ENCODE measurements around the gene DAB1.

DAB1 gene

GRCh38 chr1:57065442-57065841 is 358.4 kb downstream of the DAB1 start:
- H3K4me1 ChIP-seq (ENCODE audit: control insufficient read depth, insufficient read depth, low read length), result no peaks in the 10 kb centered on the region
- no peak overlapping the region for H3K4me3 ChIP-seq (ENCODE audit: low read depth, low read length)
- no peak overlapping the region for H3K27ac ChIP-seq (ENCODE audit: extremely low read depth, low read depth, low read length)
- H3K36me3 ChIP-seq (ENCODE audit: control insufficient read depth in 2 of 2, insufficient read depth in 1 of 2, low read length in 2 of 2), result no peaks in the 10 kb centered on the region
- ChIA-PET CTCF (no interaction called here), POLR2A (no interaction called here)
- H3K9me3 ChIP-seq (ENCODE audit: control insufficient read depth, insufficient read depth, low read depth, low read length), result no peaks in the 10 kb centered on the region
- no peak for TF ChIP-seq BCL11B (tag by site-specific recombination; IDR thresholded peaks at IDR 0.05; ENCODE audit: low read depth)
- TF ChIP-seq ZNF639 (tag by site-specific recombination; IDR thresholded peaks at IDR 0.05), result no peak
- no peak for TF ChIP-seq KLF8 (tag by site-specific recombination; IDR thresholded peaks at IDR 0.05)
- no peak for TF ChIP-seq ZNF449 (tag by site-specific recombination; IDR thresholded peaks at IDR 0.05)
- TF ChIP-seq ZNF132 (tag by site-specific recombination; IDR thresholded peaks at IDR 0.05; ENCODE audit: borderline replicate concordance), result no peak
- TF ChIP-seq ZNF707 (tag by site-specific recombination; IDR thresholded peaks at IDR 0.05), result no peak
- no peak for TF ChIP-seq ZNF501 (tag by site-specific recombination; IDR thresholded peaks at IDR 0.05)
- TF ChIP-seq ZNF776 (tag by site-specific recombination; IDR thresholded peaks at IDR 0.05; ENCODE audit: borderline replicate concordance), result no peak
- no peak for TF ChIP-seq SCRT2 (tag by site-specific recombination; IDR thresholded peaks at IDR 0.05)
- no peak for TF ChIP-seq ZNF624 (tag by site-specific recombination; IDR thresholded peaks at IDR 0.05)

GRCh38 chr1:57064379-57065140 is 359.3 kb downstream of the DAB1 start:
- Histone ChIP-seq H3K9me3 (ENCODE audit: control insufficient read depth, insufficient read depth, low read depth, low read length) (no peaks in the 10 kb centered on the region), H3K36me3 (ENCODE audit: control insufficient read depth in 2 of 2, insufficient read depth in 1 of 2, low read length in 2 of 2) (no peaks in the 10 kb centered on the region), H3K4me3 (ENCODE audit: low read depth, low read length) (no peak overlapping the region), H3K27ac (ENCODE audit: extremely low read depth, low read depth, low read length) (no peak overlapping the region), H3K4me1 (ENCODE audit: control insufficient read depth, insufficient read depth, low read length) (no peaks in the 10 kb centered on the region)
- TF ChIP-seq ZFP41 (tag by site-specific recombination; IDR thresholded peaks at IDR 0.05; ENCODE audit: borderline replicate concordance) (no peak), ZFP37 (tag by site-specific recombination; IDR thresholded peaks at IDR 0.05) (no peak), ZBTB8A (tag by site-specific recombination; IDR thresholded peaks at IDR 0.05) (no peak), ZNF701 (tag by site-specific recombination; IDR thresholded peaks at IDR 0.05) (no peak), ZNF585B (tag by site-specific recombination; IDR thresholded peaks at IDR 0.05) (no peak), INSM2 (tag by site-specific recombination; IDR thresholded peaks at IDR 0.05) (no peak), ZEB2 (tag by site-specific recombination; IDR thresholded peaks at IDR 0.05) (no peak), OSR2 (tag by site-specific recombination; IDR thresholded peaks at IDR 0.05) (no peak), ZNF211 (tag by site-specific recombination; IDR thresholded peaks at IDR 0.05; ENCODE audit: low read depth) (no peak), ZNF664 (tag by site-specific recombination; IDR thresholded peaks at IDR 0.05) (no peak), GLIS2 (tag by site-specific recombination; IDR thresholded peaks at IDR 0.05) (no peak)
- ChIA-PET CTCF (interaction anchor here (1.5 kb wide), 1 partner anchor 9 kb away, joined by 5 read pairs; no protein-coding TSS in a partner anchor), POLR2A (no interaction called here)
